Activated CD8-positive, alpha-beta memory T cell treated with anti-CD3 and anti-CD28 coated beads, Interleukin-2, amount 50 U/mL, for 24 hours (primary cell): ENCODE results near the gene DLG1.
A peak's percentile ranks its signal among the peaks of the same experiment; 100 is the strongest.

Experiments used
- DNase-seq: peaks from one replicate; pipeline ENCODE4 v3.0.0-alpha.2; 2020; ENCODE audit errors: extremely low read depth

The DLG1 gene

DNA sequence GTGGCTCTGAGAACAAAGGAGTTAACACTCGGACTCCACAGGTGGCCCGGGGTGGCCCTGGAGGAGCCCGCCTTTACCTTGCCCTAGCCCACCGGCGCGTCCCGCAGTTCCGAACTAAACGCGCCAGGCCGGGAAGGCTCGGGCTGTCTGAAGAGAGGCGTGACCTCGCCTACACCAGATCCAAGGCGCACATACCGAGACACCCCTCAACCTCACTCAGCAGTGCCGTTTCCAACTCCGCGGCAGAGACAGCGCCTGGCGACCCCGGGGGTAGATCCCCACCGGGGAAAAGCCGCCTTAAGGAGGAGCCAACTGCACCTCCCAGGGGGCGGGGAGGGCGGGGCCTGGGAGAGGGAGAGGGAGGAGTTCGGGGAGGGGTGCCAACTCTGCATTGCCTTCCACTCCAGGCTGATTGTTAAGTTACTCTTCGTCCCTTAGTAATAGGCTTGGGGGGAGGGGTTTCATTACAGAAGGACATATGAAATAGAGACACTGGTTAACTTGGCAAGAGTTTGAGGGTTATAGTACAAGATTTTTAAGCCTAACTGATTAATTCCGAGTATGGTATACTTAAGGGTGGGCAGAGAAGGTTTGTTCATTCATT lies at the start of gene DLG1:
Gene DLG1, minus strand, starts transcription at position 272 of the 604 bp plus-strand sequence. CDS start 1,408 bp downstream, outside the sequence.
- peak; percentile 66 for DNase-seq

DNA sequence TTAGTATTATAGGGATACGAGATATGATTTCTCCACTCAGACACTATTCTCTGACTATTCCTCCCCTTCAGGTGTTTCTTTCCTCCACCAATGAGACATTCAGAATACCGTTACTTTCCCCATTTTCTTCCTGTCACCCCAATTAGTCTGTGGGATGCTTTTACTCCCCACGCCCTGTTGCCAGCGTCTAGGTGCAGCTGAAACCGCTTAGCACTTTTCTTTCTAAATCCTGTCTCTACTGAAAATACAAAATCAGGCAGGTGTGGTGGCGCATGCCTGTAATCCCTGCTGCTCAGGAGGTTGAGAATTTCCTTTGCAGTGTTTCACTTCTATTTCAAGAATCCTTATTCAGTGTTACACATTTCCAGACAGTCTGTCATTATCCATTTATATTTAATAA lies 49.6 kb upstream of the DLG1 start:
- DNase-seq = no peak

DNA sequence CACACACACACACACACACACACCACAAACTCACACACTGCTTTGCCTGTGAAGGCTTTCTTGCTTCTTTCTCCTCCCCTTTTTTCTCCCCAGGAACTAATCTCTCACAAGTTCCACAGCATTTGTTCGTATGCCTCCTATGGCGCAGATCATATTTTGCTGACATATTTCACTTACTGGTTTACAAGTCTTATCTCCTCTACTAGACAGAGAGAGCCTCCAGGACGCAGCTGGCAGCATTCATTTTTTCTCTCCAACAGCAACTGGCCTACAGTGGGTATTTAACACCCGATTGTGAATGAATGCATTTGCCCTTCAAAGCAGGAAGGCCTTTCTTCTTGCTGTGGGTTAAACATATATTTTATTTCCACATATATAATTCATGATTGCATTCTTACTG lies 47.0 kb upstream of the DLG1 start:
- DNase-seq = no peak

GRCh38 chr3:197344582-197345318 lies 46.3 kb upstream of the DLG1 start:
- no peak for DNase-seq

DNA sequence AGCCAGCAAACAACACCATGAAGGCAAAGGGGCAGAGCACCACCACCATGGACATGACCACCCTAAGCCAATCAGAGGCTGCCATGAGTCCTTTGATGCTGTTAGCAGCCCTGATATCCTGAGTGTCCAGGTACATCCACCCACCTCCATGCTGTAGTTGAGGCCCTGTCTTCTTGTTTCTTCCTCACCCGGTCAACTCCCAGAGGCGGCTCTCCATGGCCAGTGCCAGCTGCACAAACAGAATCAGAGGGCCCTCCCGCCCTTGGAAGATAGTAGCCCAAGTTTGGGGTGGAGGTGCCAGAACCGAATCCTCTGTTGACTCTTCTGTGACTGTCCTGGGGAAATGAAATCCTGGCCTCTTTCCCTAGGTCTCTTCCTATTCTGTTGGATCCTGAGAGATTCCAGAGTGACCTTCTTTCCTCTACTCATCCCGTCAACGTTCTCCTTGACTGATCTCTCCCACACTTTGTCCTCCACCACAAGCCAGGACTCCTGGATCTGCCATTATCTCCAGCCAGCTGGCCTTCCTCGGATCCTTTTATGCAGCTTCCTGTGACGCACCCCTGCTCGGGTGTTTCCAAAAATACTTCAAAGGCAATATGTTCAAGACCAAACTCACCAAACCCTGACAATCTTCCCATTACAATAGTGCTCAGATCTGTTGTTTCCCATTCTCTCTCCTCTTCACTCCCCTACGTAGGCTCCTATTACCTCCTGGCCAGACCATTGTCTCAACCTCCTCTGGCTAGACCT lies 45.4 kb upstream of the DLG1 start:
- no peak for DNase-seq

- no peak for DNase-seq
Measured at GRCh38 chr3:197343111-197343510, 44.7 kb upstream of the DLG1 start.

DNA sequence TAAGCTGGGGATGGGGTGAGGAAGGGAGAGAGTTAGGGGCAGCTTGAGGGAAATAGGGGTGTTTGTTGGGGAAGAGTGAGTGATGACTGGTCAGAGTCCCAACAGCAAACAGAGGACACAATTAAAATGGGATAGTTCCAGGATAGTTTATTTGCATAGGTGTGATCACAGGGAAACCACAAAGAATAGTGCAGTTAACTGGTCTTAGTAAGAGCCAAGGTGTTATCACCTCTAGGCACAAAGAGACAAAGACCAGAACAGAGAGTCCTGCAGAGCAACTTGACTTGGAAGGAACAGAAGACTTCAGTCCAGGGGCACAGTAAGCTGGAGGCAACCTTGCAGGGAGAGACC lies 42.1 kb upstream of the DLG1 start:
- DNase-seq = no peak

- DNase-seq = no peak
Measured at GRCh38 chr3:197339841-197340520, 41.6 kb upstream of the DLG1 start.

GRCh38 chr3:197338586-197338985 lies 40.2 kb upstream of the DLG1 start:
- no peak for DNase-seq

- no peak for DNase-seq
Measured at GRCh38 chr3:197337656-197338055, 39.2 kb upstream of the DLG1 start.

GRCh38 chr3:197337214-197337613 lies 38.8 kb upstream of the DLG1 start:
- no peak for DNase-seq

DNA sequence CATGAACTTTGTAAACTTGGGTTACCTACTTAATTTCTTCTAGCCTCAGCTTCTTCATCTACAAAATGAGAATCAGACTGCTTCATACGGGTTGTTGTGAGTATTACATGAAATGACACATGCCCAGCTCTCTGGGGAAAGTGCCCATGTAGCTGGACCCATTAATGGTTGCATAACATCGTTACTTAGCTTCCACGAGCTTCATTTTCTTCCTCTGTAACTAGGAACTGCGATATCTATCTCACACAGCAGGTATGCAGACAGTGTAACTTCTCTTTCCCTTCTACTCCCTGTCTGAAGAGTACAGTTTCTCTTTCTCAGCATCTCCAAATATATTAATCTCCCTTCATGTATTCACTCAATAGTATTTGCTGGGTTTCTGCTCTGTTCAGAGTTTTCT lies 37.9 kb upstream of the DLG1 start:
- no peak for DNase-seq

- DNase-seq = no peak
Measured at GRCh38 chr3:197335428-197336132, 37.2 kb upstream of the DLG1 start.

DNA sequence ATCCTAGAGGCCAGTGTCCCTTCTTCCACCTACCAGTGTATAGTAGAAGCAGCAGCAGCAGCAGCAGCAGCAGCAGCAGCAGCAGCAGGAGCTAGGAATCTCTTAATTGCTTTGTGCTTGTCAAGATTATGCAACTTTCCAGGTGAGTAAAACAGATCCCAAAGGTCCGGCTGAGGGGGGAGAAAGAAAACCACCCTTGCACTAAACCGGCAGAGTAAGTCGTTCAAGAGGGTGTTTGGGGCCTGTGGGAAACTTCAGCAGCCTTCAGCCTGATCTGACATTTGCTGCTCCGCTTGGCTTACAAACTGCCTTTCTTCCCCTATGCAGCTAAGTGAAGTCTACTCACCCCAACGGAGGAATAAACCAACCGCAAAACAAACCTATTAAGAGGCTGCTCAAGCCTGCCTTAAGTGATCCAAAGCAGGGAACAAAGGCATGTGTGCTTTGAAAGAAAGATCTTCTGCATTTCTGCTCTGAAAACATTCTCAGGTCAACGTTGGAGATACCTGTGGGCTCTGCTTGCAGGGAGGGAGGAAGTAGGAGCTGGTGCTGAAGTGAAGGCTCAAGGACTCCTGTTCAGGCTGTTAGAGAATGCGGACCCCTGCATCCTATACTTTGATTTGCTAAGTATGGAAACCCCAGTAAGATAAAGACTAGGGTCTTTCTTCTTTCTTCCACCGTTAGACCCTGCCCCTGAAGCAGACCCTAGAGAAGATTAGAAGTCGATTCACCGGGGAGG lies 35.7 kb upstream of the DLG1 start:
- DNase-seq = no peak

GRCh38 chr3:197331131-197331530 lies 32.7 kb upstream of the DLG1 start:
- no peak for DNase-seq

- DNase-seq = no peak
Measured at GRCh38 chr3:197329382-197329781, 31.0 kb upstream of the DLG1 start.

DNA sequence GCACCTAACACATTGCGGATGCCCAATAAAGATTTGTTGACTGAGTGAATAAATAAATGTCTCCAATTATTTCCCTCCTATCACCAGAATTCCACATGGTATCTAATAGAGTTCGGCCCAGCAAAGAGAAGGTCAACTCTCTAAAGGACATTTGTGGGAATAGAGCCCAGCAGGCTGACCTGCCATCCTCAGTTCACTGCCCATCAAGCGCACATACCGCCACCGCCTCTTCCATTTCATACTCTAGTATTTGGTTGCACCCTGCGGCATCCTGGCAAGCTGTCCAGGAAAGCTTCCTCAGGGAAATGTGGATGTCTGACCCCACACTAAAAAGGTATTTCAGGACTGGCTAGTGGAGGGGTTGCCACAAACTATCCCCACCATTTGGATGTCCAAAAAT lies 29.8 kb upstream of the DLG1 start:
- no peak for DNase-seq

- no peak for DNase-seq
Measured at GRCh38 chr3:197327701-197328100, 29.3 kb upstream of the DLG1 start.

- no peak for DNase-seq
Measured at GRCh38 chr3:197325773-197326172, 27.4 kb upstream of the DLG1 start.

GRCh38 chr3:197322149-197322548 lies 23.7 kb upstream of the DLG1 start:
- no peak for DNase-seq

DNA sequence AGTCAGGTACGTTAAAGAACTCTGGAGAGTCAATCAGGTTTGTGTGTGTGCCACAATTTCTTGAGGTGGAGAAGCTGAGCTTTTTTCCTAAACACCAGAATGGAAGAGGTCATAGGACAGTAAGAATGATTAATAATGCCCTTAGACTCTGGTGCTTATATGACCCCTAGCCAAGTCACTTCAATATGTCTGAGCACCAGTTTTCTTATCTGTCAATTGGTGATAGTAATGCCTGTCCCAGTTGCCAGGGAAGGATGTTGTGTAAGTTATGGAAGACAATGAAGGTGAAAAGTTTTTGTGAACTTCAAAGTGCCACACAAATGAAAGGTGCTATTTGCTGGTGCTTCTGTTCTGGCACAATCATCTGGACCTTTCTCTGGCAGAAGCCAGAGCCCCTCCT lies 22.2 kb upstream of the DLG1 start:
- no peak for DNase-seq
